Adipocyte (in vitro differentiated cells): Measurements from ENCODE around the gene NPAS2.

ENCODE experiments used
- DNase-seq: peaks from one replicate; pipeline ENCODE4 v3.0.0-alpha.2; 2015; ENCODE audit warnings: low read depth
- H3K27me3 ChIP-seq: replicated peaks from 2 replicates; pipeline ENCODE4 v1.7.0; 2013; ENCODE audit warnings: mild to moderate bottlenecking, low read length, moderate library complexity; ENCODE audit not compliant: control insufficient read depth, insufficient read depth
- H3K36me3 ChIP-seq: 2 replicates; pipeline ENCODE4 v1.7.0; 2013; ENCODE audit warnings: low read length, mild to moderate bottlenecking, moderate library complexity; ENCODE audit not compliant: control insufficient read depth, insufficient read depth, severe bottlenecking
- H3K4me1 ChIP-seq: 2 replicates; pipeline ENCODE4 v1.7.0; 2013; ENCODE audit warnings: mild to moderate bottlenecking, low read length, moderate library complexity; ENCODE audit not compliant: control insufficient read depth, insufficient read depth
- H3K4me3 ChIP-seq: 2 replicates; pipeline ENCODE4 v1.7.0; 2013; ENCODE audit warnings: mild to moderate bottlenecking, low read length, moderate library complexity
- H3K9ac ChIP-seq: 2 replicates; pipeline ENCODE4 v1.7.0; 2013; ENCODE audit warnings: mild to moderate bottlenecking, low read length, moderate library complexity
- H3K9me3 ChIP-seq: 2 replicates; pipeline ENCODE4 v1.7.0; 2013; ENCODE audit warnings: mild to moderate bottlenecking, low read length, moderate library complexity; ENCODE audit not compliant: control insufficient read depth

Gene NPAS2

DNA sequence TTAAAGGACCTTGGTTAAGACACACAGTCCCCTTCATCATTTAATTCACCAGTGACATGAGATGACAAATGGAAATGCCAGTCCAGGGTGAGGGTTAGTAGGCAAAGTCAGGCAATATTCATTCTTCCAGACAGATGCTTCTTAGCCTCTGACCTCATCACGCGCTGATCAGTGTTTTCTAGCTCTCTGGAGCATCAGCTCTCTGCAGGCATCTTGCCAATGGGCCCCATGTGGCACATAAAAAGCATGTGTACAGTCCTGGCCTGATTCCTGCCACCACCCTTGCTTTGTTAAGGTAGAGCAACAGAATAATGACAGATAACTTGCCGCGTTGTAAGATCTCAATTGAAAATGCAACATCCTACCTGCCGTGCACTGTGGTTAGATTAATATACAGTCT is 20.3 kb upstream of the NPAS2 start:
- DNase-seq, result no peak
- H3K36me3 ChIP-seq, result no peaks in the 10 kb centered on the region

DNA sequence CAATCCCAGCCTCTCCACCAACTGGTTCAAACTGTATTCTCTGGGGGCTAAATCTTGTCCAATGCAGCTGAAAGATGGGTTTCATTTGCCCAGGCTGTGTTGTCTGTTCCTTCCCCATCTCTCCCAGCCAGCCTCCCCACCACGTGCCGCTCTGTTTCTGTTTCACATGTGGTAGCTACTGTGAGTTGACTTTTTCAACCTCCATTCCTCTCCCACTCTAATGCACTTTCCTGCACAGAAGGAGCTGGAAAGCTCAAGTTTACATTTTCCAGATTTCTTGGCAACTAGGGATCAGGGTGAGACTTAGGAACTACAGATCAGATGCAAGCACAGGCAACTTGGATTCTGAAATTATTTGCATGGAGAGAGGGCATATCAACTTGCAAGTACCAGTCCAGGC is 19.0 kb upstream of the NPAS2 start:
- Histone ChIP-seq H3K4me1 (peaks cover 3% of the 10 kb centered on the region), H3K36me3 (no peaks in the 10 kb centered on the region), H3K9me3 (no peaks in the 10 kb centered on the region), H3K9ac (no peak overlapping the region), H3K27me3 (peaks cover 10% of the 10 kb centered on the region), H3K4me3 (no peak overlapping the region)
- peak; percentile 42 for DNase-seq

More for the DNA sequence above, 20.3 kb upstream of the NPAS2 start:
- Histone ChIP-seq H3K4me1 (peaks cover 3% of the 10 kb centered on the region), H3K9me3 (no peaks in the 10 kb centered on the region), H3K27me3 (peaks cover 10% of the 10 kb centered on the region), H3K4me3 (no peak overlapping the region), H3K9ac (no peak overlapping the region)

DNA sequence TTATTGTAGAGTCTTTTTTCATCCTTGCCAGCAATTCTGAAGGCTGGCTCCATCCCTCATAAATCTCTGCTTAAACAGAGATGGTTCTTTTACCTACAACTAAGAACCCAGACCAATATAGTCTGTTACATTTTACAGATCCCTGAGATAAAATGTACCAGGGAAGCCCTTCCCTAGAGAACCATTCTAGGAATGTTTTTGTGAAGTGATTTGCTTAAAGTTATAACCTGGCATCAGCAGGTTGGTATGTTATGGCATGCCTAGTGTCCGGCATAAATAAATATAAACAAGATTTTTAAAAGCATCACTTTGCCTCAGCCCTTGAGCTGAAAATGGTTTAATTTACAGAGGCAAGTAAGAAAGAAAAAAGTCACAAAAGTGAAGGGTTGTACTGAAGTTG is 18.5 kb upstream of the NPAS2 start:
- Histone ChIP-seq H3K9me3 (no peaks in the 10 kb centered on the region), H3K36me3 (no peaks in the 10 kb centered on the region), H3K27me3 (peaks cover 10% of the 10 kb centered on the region), H3K4me3 (no peak overlapping the region), H3K9ac (no peak overlapping the region), H3K4me1 (peaks cover 3% of the 10 kb centered on the region)
- peak; percentile 46 for DNase-seq

DNA sequence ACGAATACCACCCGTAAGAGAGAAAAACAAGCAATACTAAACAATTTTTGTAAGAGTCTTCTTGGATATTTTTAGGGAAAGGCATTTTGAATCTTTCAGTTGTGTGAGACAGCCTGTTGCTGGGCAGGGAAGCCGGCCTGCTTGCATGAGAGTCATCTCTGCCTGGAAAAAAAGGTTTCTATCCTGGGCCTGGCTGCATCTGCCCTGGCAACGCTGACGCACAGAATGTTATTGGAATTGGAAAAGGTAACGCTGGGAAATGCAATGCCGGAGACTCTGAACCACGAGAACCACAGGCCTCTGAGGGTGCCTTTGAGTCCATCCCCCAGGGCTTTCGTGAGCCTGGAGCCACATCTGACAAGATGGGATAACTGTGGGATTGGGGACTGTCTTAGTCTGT is 17.9 kb upstream of the NPAS2 start:
- Histone ChIP-seq H3K36me3 (no peaks in the 10 kb centered on the region), H3K4me3 (no peak overlapping the region)

DNA sequence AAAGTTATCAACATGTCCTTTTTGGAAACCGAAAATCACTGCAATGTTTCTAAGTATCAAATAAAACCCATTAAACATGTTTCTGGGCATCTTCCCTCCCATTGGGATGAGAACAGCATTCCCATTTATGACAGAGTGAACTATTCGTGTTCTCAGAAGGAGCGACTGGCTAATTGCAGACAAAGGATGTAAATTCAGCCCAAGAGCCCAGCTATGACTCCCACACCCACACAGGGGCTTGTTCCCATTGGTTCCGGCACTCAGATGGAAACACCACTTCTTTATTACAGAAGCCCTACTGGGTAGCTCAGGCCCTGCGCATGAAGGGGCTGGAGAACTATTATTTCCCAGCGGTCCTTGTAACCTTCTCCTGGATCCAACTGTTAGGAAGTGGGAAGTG is 16.6 kb upstream of the NPAS2 start:
- H3K4me3 ChIP-seq, result no peak overlapping the region
- H3K27me3 ChIP-seq, result peaks cover 10% of the 10 kb centered on the region
- no peaks in the 10 kb centered on the region for H3K36me3 ChIP-seq
- H3K9me3 ChIP-seq, result no peaks in the 10 kb centered on the region
- H3K9ac ChIP-seq, result no peak overlapping the region
- no peak for DNase-seq
- H3K4me1 ChIP-seq, result no peaks in the 10 kb centered on the region

More for the DNA sequence above, 17.9 kb upstream of the NPAS2 start:
- DNase-seq, result no peak
- no peaks in the 10 kb centered on the region for H3K9me3 ChIP-seq
- H3K4me1 ChIP-seq, result no peaks in the 10 kb centered on the region
- H3K27me3 ChIP-seq, result peaks cover 10% of the 10 kb centered on the region
- H3K9ac ChIP-seq, result no peak overlapping the region

DNA sequence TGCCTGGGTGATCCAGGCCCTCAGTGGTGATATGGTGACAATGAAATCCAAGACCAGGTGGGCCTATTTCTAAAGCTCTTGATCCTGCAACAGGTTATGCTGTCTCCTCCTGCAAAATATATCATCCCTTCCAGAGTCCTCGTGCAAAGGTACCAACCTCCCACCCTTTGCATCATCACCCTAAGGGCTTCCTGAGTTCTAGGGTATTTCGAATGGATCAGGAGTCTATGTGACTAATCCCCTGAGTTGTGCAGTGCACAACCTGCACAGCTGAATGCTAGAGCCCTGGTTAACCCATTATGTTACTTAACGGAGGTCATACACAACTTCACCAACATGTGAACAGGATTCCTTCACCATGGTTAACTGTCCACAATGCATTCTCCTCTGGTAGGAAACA is 13.4 kb upstream of the NPAS2 start:
- no peak for DNase-seq
- H3K36me3 ChIP-seq, result no peaks in the 10 kb centered on the region
- no peaks in the 10 kb centered on the region for H3K9me3 ChIP-seq
- peaks cover 5% of the 10 kb centered on the region for H3K4me1 ChIP-seq
- H3K9ac ChIP-seq, result no peak overlapping the region
- H3K27me3 ChIP-seq, result peaks cover 5% of the 10 kb centered on the region
- no peak overlapping the region for H3K4me3 ChIP-seq

DNA sequence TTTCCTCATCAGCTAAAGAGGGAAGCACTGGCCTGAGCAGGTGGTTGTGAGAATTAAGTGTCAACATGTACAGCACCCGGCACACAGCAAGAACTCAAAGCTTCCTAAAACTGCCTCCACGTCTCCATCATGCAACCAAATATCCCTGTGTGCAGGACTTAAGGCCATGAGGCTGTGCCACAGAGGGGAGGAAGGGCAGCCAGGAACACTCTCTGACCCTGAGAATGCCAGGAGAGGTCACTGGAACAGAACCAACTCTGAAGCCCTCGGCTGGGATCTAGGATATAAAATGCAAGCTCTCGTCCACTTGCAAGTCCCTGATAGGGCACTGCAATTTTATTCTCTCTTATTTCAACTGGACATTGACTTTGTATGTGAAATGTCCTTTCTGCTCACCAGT is 12.2 kb upstream of the NPAS2 start:
- Histone ChIP-seq H3K9ac (no peak overlapping the region), H3K36me3 (no peaks in the 10 kb centered on the region), H3K4me3 (no peak overlapping the region), H3K4me1 (peaks cover 5% of the 10 kb centered on the region), H3K9me3 (no peaks in the 10 kb centered on the region), H3K27me3 (peaks cover 5% of the 10 kb centered on the region)
- no peak for DNase-seq

DNA sequence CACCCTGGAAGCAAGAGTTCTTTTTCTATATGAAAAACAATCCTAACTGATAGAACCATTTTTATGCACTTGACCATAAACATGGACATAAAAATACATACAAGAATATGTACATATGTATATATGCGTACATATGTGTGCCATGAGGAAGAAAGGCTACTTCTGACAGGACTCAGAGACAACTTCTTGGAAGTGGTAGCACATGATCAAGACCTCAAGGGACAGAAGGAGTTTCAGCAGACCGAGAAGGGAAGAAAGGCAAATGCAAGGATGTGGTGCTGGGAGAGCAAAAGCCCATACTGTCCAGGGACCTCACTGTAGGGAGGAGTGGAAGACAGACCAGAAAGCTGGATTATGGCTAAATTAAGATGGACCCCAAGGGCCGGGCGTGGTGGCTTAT is 11.4 kb upstream of the NPAS2 start:
- no peak overlapping the region for H3K9ac ChIP-seq
- no peak for DNase-seq

DNA sequence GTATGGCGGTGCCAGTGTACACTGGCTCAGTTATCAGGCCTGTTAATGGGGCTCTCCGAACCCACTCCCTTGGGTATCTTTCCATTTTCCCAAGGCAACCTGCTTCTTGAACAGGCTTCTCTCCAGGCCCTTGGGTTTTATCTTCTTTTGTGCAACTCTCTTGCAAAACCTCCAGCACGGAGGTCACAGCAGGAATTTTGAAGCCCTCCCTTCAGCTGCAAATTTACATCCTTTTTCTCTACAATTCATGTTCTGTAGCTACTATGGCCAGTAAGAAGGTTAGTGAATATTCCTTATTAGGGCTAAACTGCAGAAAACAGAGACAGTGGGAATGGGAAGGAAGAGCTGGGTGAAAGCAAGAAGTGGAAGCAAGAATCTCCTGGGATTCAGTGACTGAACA is 10.4 kb upstream of the NPAS2 start:
- DNase-seq, result no peak
- no peak overlapping the region for H3K4me3 ChIP-seq

More for the DNA sequence above, 11.4 kb upstream of the NPAS2 start:
- H3K36me3 ChIP-seq, result no peaks in the 10 kb centered on the region
- peaks cover 10% of the 10 kb centered on the region for H3K4me1 ChIP-seq
- no peak overlapping the region for H3K4me3 ChIP-seq
- peaks cover 5% of the 10 kb centered on the region for H3K27me3 ChIP-seq
- H3K9me3 ChIP-seq, result no peaks in the 10 kb centered on the region

DNA sequence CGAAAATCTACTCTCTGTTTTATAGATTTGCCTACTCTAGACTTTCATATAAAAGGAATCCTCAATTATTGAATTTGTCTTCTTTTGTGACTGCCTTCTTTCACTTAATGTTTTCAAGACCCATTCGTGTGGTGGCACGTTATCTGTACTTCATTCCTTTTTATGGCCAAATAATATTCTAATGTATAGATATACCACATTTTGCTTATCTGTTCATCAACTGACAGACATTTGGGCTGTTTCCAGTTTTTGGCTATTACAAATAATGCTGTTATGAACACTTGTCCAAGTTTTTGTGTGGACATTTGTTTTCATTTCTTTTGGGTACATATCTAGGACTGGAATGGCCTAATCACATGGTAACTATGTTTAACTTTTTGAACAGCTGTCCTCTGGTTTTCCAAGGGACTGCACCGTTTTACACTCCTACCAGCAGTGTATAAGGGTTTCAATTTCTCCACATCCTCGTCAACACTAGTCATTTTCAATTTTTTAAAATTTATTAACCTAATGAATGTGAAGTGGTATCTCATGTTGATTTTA is 9.3 kb upstream of the NPAS2 start:
- H3K4me1 ChIP-seq, result peaks cover 14% of the 10 kb centered on the region
- H3K4me3 ChIP-seq, result no peak overlapping the region
- no peaks in the 10 kb centered on the region for H3K9me3 ChIP-seq
- H3K36me3 ChIP-seq, result no peaks in the 10 kb centered on the region
- DNase-seq, result no peak
- H3K27me3 ChIP-seq, result no peaks in the 10 kb centered on the region
- H3K9ac ChIP-seq, result no peak overlapping the region

More for the DNA sequence above, 10.4 kb upstream of the NPAS2 start:
- Histone ChIP-seq H3K4me1 (peaks cover 14% of the 10 kb centered on the region), H3K9me3 (no peaks in the 10 kb centered on the region), H3K9ac (no peak overlapping the region), H3K36me3 (no peaks in the 10 kb centered on the region), H3K27me3 (peaks cover 5% of the 10 kb centered on the region)

DNA sequence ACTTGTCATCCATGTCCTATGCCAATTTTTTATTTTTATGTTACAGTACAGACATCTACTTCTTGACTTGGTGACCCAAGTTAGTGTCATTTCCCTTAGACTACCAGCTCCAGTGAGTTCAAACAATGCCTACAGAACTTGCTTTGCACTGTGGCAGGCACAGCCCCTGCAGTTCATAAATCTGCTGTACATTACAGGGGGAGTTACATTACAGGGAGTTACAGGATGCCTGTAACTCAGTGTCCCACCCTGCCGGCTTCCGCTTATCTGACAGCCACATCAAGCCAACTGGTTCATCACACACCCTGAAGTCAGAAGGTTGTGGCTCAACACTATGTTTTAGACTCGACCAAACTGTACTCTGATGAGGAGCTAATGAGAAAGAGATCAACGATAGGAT is 7.8 kb upstream of the NPAS2 start:
- Histone ChIP-seq H3K4me1 (peaks cover 14% of the 10 kb centered on the region), H3K9me3 (no peaks in the 10 kb centered on the region)
- no peak for DNase-seq

DNA sequence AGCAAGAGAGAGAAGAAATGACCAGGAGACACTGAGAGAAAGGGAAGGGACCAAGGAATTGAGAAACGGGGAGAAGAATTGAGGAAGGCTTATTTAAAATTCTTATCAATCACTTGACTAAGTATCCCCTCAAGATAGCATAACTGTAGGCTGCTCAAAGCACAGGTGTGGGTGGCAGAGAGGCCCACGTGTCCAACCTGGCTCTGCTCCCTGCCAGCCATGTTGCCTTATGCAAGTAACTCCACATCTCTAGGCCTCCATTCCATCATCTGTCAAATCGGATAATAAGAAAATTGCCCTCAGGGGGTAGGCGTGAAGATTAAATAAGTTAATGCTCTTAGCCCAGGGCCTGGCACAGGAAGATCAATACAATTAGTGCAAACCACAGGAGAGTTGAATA is 7.4 kb upstream of the NPAS2 start:
- no peak overlapping the region for H3K4me3 ChIP-seq
- no peaks in the 10 kb centered on the region for H3K27me3 ChIP-seq
- H3K4me1 ChIP-seq, result peaks cover 14% of the 10 kb centered on the region
- H3K36me3 ChIP-seq, result no peaks in the 10 kb centered on the region
- DNase-seq, result no peak
- H3K9ac ChIP-seq, result no peak overlapping the region
- no peaks in the 10 kb centered on the region for H3K9me3 ChIP-seq

More for the DNA sequence above, 7.8 kb upstream of the NPAS2 start:
- Histone ChIP-seq H3K4me3 (no peak overlapping the region), H3K36me3 (no peaks in the 10 kb centered on the region), H3K27me3 (no peaks in the 10 kb centered on the region), H3K9ac (no peak overlapping the region)
